ENCODE measurements around the gene FRYL.
A peak's percentile ranks its signal among the peaks of the same experiment; 100 is the strongest.
"Not testable (repeated sequence)": the region's sequence is repeated elsewhere in the genome, so short reads cannot be mapped to it uniquely, and the experiment has no call there.

Gene FRYL

GRCh38 chr4:48739560-48740019 is 40.5 kb downstream of the FRYL start:
- ATAC-seq: no peak
- peaks cover 24% of the 10 kb centered on the region for H3K36me3 Mint-ChIP-seq
- H3K27me3 Mint-ChIP-seq: no peaks in the 10 kb centered on the region
- H3K27ac Mint-ChIP-seq: no peak overlapping the region
- H3K4me3 Mint-ChIP-seq: no peak overlapping the region
- peaks cover 7% of the 10 kb centered on the region for H3K9me3 Mint-ChIP-seq
- peaks cover 78% of the 10 kb centered on the region for H3K4me1 Mint-ChIP-seq

GRCh38 chr4:48738856-48739255 is 41.2 kb downstream of the FRYL start:
- no peak overlapping the region for H3K27ac Mint-ChIP-seq

GRCh38 chr4:48728906-48729496 is 51.1 kb downstream of the FRYL start:
- Mint-ChIP-seq H3K36me3 (peaks cover 36% of the 10 kb centered on the region), H3K4me1 (peaks cover 82% of the 10 kb centered on the region), H3K27ac (peak overlapping the region; percentile 48)
- not testable (repeated sequence) for ATAC-seq, H3K4me3 Mint-ChIP-seq, H3K9me3 Mint-ChIP-seq, H3K27me3 Mint-ChIP-seq

More at GRCh38 chr4:48738856-48739255, 41.2 kb downstream of the FRYL start:
- Mint-ChIP-seq H3K27me3 (no peaks in the 10 kb centered on the region), H3K9me3 (peaks cover 7% of the 10 kb centered on the region), H3K36me3 (peaks cover 22% of the 10 kb centered on the region), H3K4me3 (no peak overlapping the region), H3K4me1 (peaks cover 78% of the 10 kb centered on the region)
- ATAC-seq: no peak

GRCh38 chr4:48727666-48728459 is 52.2 kb downstream of the FRYL start:
- peaks cover 36% of the 10 kb centered on the region for H3K36me3 Mint-ChIP-seq
- H3K9me3 Mint-ChIP-seq: no peaks in the 10 kb centered on the region
- no peaks in the 10 kb centered on the region for H3K27me3 Mint-ChIP-seq
- H3K4me1 Mint-ChIP-seq: peaks cover 86% of the 10 kb centered on the region
- H3K27ac Mint-ChIP-seq: no peak overlapping the region
- ATAC-seq: no peak
- no peak overlapping the region for H3K4me3 Mint-ChIP-seq

GRCh38 chr4:48725414-48725813 is 54.7 kb downstream of the FRYL start:
- H3K4me3 Mint-ChIP-seq: no peak overlapping the region
- no peak for ATAC-seq
- H3K9me3 Mint-ChIP-seq: no peaks in the 10 kb centered on the region
- H3K4me1 Mint-ChIP-seq: peaks cover 77% of the 10 kb centered on the region
- H3K27ac Mint-ChIP-seq: no peak overlapping the region
- H3K27me3 Mint-ChIP-seq: no peaks in the 10 kb centered on the region
- peaks cover 32% of the 10 kb centered on the region for H3K36me3 Mint-ChIP-seq

- peaks cover 24% of the 10 kb centered on the region for H3K36me3 Mint-ChIP-seq
- peaks cover 4% of the 10 kb centered on the region for H3K9me3 Mint-ChIP-seq
- no peak overlapping the region for H3K27ac Mint-ChIP-seq
- no peak overlapping the region for H3K4me3 Mint-ChIP-seq
- no peaks in the 10 kb centered on the region for H3K27me3 Mint-ChIP-seq
- ATAC-seq: no peak
- peaks cover 59% of the 10 kb centered on the region for H3K4me1 Mint-ChIP-seq
Measured at GRCh38 chr4:48722509-48723446, 57.3 kb downstream of the FRYL start.

GRCh38 chr4:48720459-48720858 is 59.6 kb downstream of the FRYL start:
- Mint-ChIP-seq H3K4me3 (no peak overlapping the region), H3K4me1 (peaks cover 40% of the 10 kb centered on the region), H3K9me3 (peaks cover 6% of the 10 kb centered on the region), H3K27me3 (no peaks in the 10 kb centered on the region), H3K36me3 (peaks cover 30% of the 10 kb centered on the region), H3K27ac (no peak overlapping the region)
- ATAC-seq: no peak

GRCh38 chr4:48718818-48719465 is 61.1 kb downstream of the FRYL start:
- no peak for ATAC-seq
- Mint-ChIP-seq H3K4me1 (peaks cover 30% of the 10 kb centered on the region), H3K27ac (no peak overlapping the region), H3K4me3 (no peak overlapping the region), H3K36me3 (peaks cover 26% of the 10 kb centered on the region), H3K27me3 (no peaks in the 10 kb centered on the region), H3K9me3 (peaks cover 6% of the 10 kb centered on the region)

GRCh38 chr4:48716285-48716684 is 63.8 kb downstream of the FRYL start:
- not testable (repeated sequence) for H3K27me3 Mint-ChIP-seq, ATAC-seq, H3K4me3 Mint-ChIP-seq, H3K9me3 Mint-ChIP-seq, H3K27ac Mint-ChIP-seq
- Mint-ChIP-seq H3K36me3 (peaks cover 39% of the 10 kb centered on the region), H3K4me1 (peaks cover 25% of the 10 kb centered on the region)

GRCh38 chr4:48710446-48711209 is 69.5 kb downstream of the FRYL start:
- Mint-ChIP-seq H3K4me1 (peaks cover 13% of the 10 kb centered on the region), H3K27ac (no peak overlapping the region), H3K4me3 (no peak overlapping the region), H3K27me3 (no peaks in the 10 kb centered on the region), H3K9me3 (peaks cover 2% of the 10 kb centered on the region), H3K36me3 (peaks cover 51% of the 10 kb centered on the region)
- ATAC-seq: no peak

- H3K4me1 Mint-ChIP-seq: peaks cover 13% of the 10 kb centered on the region
- H3K27ac Mint-ChIP-seq: no peak overlapping the region
- no peaks in the 10 kb centered on the region for H3K27me3 Mint-ChIP-seq
- no peak overlapping the region for H3K4me3 Mint-ChIP-seq
- peaks cover 51% of the 10 kb centered on the region for H3K36me3 Mint-ChIP-seq
- ATAC-seq: no peak
- H3K9me3 Mint-ChIP-seq: peaks cover 2% of the 10 kb centered on the region
Measured at GRCh38 chr4:48709901-48710300, 70.2 kb downstream of the FRYL start.

GRCh38 chr4:48708610-48709009 is 71.5 kb downstream of the FRYL start:
- peaks cover 47% of the 10 kb centered on the region for H3K36me3 Mint-ChIP-seq
- H3K9me3 Mint-ChIP-seq: peaks cover 2% of the 10 kb centered on the region
- H3K27ac Mint-ChIP-seq: no peak overlapping the region
- H3K27me3 Mint-ChIP-seq: no peaks in the 10 kb centered on the region
- ATAC-seq: no peak
- H3K4me3 Mint-ChIP-seq: no peak overlapping the region
- H3K4me1 Mint-ChIP-seq: peaks cover 16% of the 10 kb centered on the region

- no peak overlapping the region for H3K27ac Mint-ChIP-seq
- no peaks in the 10 kb centered on the region for H3K27me3 Mint-ChIP-seq
- H3K4me3 Mint-ChIP-seq: no peak overlapping the region
- no peak for ATAC-seq
- peaks cover 2% of the 10 kb centered on the region for H3K9me3 Mint-ChIP-seq
- H3K36me3 Mint-ChIP-seq: peaks cover 44% of the 10 kb centered on the region
- peaks cover 18% of the 10 kb centered on the region for H3K4me1 Mint-ChIP-seq
Measured at GRCh38 chr4:48706736-48707135, 73.3 kb downstream of the FRYL start.

- no peak for ATAC-seq
- H3K27me3 Mint-ChIP-seq: no peaks in the 10 kb centered on the region
- H3K27ac Mint-ChIP-seq: no peak overlapping the region
- peaks cover 44% of the 10 kb centered on the region for H3K36me3 Mint-ChIP-seq
- H3K9me3 Mint-ChIP-seq: peaks cover 2% of the 10 kb centered on the region
- H3K4me3 Mint-ChIP-seq: no peak overlapping the region
- peaks cover 24% of the 10 kb centered on the region for H3K4me1 Mint-ChIP-seq
Measured at GRCh38 chr4:48705609-48706008, 74.5 kb downstream of the FRYL start.
